HepG2 (cell line): Measurements from ENCODE around the gene UNC93A. TPM values are rescaled to one million over a fixed set of nuclear protein-coding genes. Genes with fewer than 3 reads are reported as not detected.
"Not testable (repeated sequence)": the region's sequence is repeated elsewhere in the genome, so short reads cannot be mapped to it uniquely, and the experiment has no call there.

ENCODE experiments used
- ATAC-seq: fragments of 200-7000 bp; cut with Tn5 transposase; 3 replicates; pipeline ENCODE4 v1.9.1; 2020; ENCODE audit warnings: mild to moderate bottlenecking, moderate library complexity
- BruUV-seq: library from RNA; stranded (reverse); fragments of 400-500 nt; replicated peaks from 2 replicates; lab custom pipeline; 2021; lab: Mats Ljungman, UMichigan
- CTCF ChIA-PET: fragments of 300-600 bp; formaldehyde crosslinking; extraction: SDS; loops from one replicate; lab custom pipeline; 2021; ENCODE audit warnings: low total read pairs, inconsistent platforms, low intra/inter-chr PET ratio; lab: Yijun Ruan, JAX
- POLR2A ChIA-PET: fragments of 350-600 bp; sonication (Branson Sonifier 250); formaldehyde crosslinking; loops from one replicate; lab custom pipeline; 2020; ENCODE audit warnings: antibody characterized with exemption, inconsistent platforms; lab: Yijun Ruan, JAX
- DNase-seq: peaks from one replicate; pipeline ENCODE4 v3.0.0-alpha.2; 2015; ENCODE audit warnings: low spot score
- FAIRE-seq: peaks from 3 replicates; lab custom pipeline; 2011; peaks lifted over from hg19 to GRCh38; lab: Jason Lieb, UNC
- H2AFZ ChIP-seq: one replicate; pipeline ENCODE4 v1.6.1; 2011; ENCODE audit warnings: low read length, inconsistent platforms
- H3K27ac ChIP-seq: fragments of 300-600 bp; 3 replicates; pipeline ENCODE4 v1.8.0; 2011; ENCODE audit warnings: mixed run types, mild to moderate bottlenecking, mixed read lengths, low read length, inconsistent platforms; ENCODE audit not compliant: insufficient read depth; ENCODE audit errors: extremely low read length
- H3K27me3 ChIP-seq, 2 experiments: fragments of 200-600 bp in 1 of 2; 2 replicates in 1 of 2; 3 replicates in 1 of 2; pipeline versions ENCODE4 v1.6.0 to v1.8.0; 2011; ENCODE audit warnings: low read length in 2 of 2, mild to moderate bottlenecking in 2 of 2, moderate library complexity in 2 of 2, inconsistent platforms in 1 of 2; ENCODE audit not compliant: insufficient read depth in 2 of 2, control insufficient read depth in 1 of 2
- H3K36me3 ChIP-seq, 2 experiments: fragments of 200-600 bp in 1 of 2; replicated peaks in 1 of 2; 2 replicates in 1 of 2; 3 replicates in 1 of 2; pipeline versions ENCODE4 v1.5.1 to v1.8.0; 2011; ENCODE audit warnings: low read length in 2 of 2, inconsistent platforms in 1 of 2; ENCODE audit not compliant: insufficient read depth in 2 of 2, control insufficient read depth in 1 of 2
- H3K4me1 ChIP-seq: 2 replicates; pipeline ENCODE4 v1.5.1; 2012; ENCODE audit warnings: low read length, inconsistent platforms; ENCODE audit not compliant: insufficient read depth
- H3K4me2 ChIP-seq: 2 replicates; pipeline ENCODE4 v1.6.0; 2011; ENCODE audit warnings: low read depth, low read length, inconsistent platforms
- H3K4me3 ChIP-seq, 3 experiments: fragments of 200-600 bp in 1 of 3; sonication (generic), shearing (Covaris generic) in 1 of 3; replicated peaks in 1 of 3; 2 replicates each; pipeline ENCODE4 v1.5.1; 2011 to 2016; ENCODE audit warnings: low read length in 3 of 3, inconsistent platforms in 2 of 3, low read depth in 2 of 3, mild to moderate bottlenecking in 2 of 3, control low read depth in 1 of 3, mixed read lengths in 1 of 3; ENCODE audit not compliant: insufficient read depth in 1 of 3
- H3K79me2 ChIP-seq: one replicate; pipeline ENCODE4 v1.6.1; 2011; ENCODE audit warnings: low read length, inconsistent platforms; ENCODE audit not compliant: insufficient read depth
- H3K9ac ChIP-seq: 2 replicates; pipeline ENCODE4 v1.6.0; 2011; ENCODE audit warnings: mild to moderate bottlenecking, low read depth, low read length, inconsistent platforms; ENCODE audit not compliant: insufficient read depth
- H3K9me3 ChIP-seq: 2 replicates; pipeline ENCODE4 v1.5.1; 2012; ENCODE audit warnings: mild to moderate bottlenecking, low read length
- H4K20me1 ChIP-seq: 2 replicates; pipeline ENCODE4 v1.6.0; 2011; ENCODE audit warnings: inconsistent platforms, mild to moderate bottlenecking, low read length, moderate library complexity; ENCODE audit not compliant: insufficient read depth
- WGBS: methylation state at CpG from one replicate; pipeline ENCODE4 v1.1.6; 2017; ENCODE audit warnings: low lambda C conversion rate; 5-methylcytosine and 5-hydroxymethylcytosine counted together
- in situ Hi-C: cut with HindIII; loops from 2 replicates; pipeline ENCODE4 v1.10.0; 2017; ENCODE audit warnings: low pct_unique_long_range_greater_than_20kb; ENCODE audit not compliant: extremely low pct_ligation_motif_present
- intact Hi-C: fragments of 100-400 bp; cut with micrococcal nuclease; formaldehyde crosslinking; loops from one replicate; pipeline ENCODE4 v1.10.0; 2022; ENCODE audit not compliant: unreplicated experiment
- polyA plus RNA-seq, 8 experiments: library from polyadenylated mRNA; depleted of rRNA in 3 of 8; stranded (reverse) in 7 of 8; unstranded in 1 of 8; fragments of >200 nt; fragmentation: Illumina TruSeq in 4 of 8; extraction: Trizol in 4 of 8; gene quantifications; 2 replicates each; pipeline versions ENCODE4 v1.2.1 to v1.2.3, GENCODE V29; 2011 to 2016; ENCODE audit warnings: low read depth in 4 of 8, missing spikeins in 1 of 8, mixed read lengths in 1 of 8; ENCODE audit not compliant: insufficient read depth in 1 of 8
- total RNA-seq, 5 experiments: library from RNA; depleted of rRNA; stranded (reverse); fragments of >200 nt; fragmentation: Illumina TruSeq; extraction: Trizol; gene quantifications; 2 replicates each; pipeline ENCODE4 v1.2.3, GENCODE V29; 2016; ENCODE audit warnings: low read depth in 1 of 5
- TF ChIP-seq, protein P1 (sequence below): sonication (generic); formaldehyde crosslinking; IDR thresholded peaks from 2 replicates; pipeline ENCODE4 v1.4.0; 2020; ENCODE audit warnings: missing genetic modification reagents, borderline replicate concordance

UNC93A gene
- total and polyA plus RNA-seq, 2 of the 13 experiments (the other 11 are each of a cell fraction or from before 2014, with no cell fraction given) = 11.0 to 42.7 TPM

GRCh38 chr6:167279766-167280446 is 11.2 kb upstream of the UNC93A start (continued):
- TF ChIP-seq, protein P1, sequence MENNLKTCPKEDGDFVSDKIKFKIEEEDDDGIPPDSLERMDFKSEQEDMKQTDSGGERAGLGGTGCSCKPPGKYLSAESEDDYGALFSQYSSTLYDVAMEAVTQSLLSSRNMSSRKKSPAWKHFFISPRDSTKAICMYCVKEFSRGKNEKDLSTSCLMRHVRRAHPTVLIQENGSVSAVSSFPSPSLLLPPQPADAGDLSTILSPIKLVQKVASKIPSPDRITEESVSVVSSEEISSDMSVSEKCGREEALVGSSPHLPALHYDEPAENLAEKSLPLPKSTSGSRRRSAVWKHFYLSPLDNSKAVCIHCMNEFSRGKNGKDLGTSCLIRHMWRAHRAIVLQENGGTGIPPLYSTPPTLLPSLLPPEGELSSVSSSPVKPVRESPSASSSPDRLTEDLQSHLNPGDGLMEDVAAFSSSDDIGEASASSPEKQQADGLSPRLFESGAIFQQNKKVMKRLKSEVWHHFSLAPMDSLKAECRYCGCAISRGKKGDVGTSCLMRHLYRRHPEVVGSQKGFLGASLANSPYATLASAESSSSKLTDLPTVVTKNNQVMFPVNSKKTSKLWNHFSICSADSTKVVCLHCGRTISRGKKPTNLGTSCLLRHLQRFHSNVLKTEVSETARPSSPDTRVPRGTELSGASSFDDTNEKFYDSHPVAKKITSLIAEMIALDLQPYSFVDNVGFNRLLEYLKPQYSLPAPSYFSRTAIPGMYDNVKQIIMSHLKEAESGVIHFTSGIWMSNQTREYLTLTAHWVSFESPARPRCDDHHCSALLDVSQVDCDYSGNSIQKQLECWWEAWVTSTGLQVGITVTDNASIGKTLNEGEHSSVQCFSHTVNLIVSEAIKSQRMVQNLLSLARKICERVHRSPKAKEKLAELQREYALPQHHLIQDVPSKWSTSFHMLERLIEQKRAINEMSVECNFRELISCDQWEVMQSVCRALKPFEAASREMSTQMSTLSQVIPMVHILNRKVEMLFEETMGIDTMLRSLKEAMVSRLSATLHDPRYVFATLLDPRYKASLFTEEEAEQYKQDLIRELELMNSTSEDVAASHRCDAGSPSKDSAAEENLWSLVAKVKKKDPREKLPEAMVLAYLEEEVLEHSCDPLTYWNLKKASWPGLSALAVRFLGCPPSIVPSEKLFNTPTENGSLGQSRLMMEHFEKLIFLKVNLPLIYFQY = no peak

DNA sequence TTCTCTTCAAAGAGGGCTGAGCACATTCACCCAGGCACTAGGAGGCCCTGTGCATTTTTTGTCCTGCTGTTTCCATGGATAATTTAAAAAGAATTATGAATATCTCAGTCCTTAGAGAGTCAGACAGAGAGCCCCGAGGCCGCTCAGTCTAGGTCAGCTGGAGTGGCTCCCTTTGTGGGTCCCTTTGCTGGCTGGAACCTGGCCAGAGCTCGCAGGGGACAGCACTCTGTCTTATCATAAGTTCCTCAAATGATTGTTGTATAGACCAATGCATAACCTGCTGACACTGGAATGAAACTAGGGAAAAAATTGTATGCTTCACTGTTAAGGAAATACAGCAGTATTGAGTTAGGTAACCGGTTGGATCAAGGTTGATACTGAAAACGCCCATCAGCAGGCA is 10.6 kb upstream of the UNC93A start:
- H3K27me3 ChIP-seq, FAIRE-seq, H3K9me3 ChIP-seq, ATAC-seq, H3K79me2 ChIP-seq, H3K4me3 ChIP-seq, H3K4me2 ChIP-seq, CTCF ChIA-PET, H2AFZ ChIP-seq, H3K9ac ChIP-seq, DNase-seq, BruUV-seq, intact Hi-C loops, in situ Hi-C loops, H4K20me1 ChIP-seq, H3K27ac ChIP-seq, H3K36me3 ChIP-seq: not testable (repeated sequence)
- peaks cover 68% of the 10 kb centered on the region for H3K4me1 ChIP-seq
- POLR2A ChIA-PET = interaction anchor here (0.6 to 1.8 kb wide), 3 partner anchors 9 to 11 kb away, joined by 4 to 12 read pairs (median 5); no protein-coding TSS in a partner anchor
- 96% methylated on average over 5 of the region's 5 CpGs for WGBS
